HG02938 (cell line): ENCODE data around the gene SLC36A4.
"Not testable (repeated sequence)": the region's sequence is repeated elsewhere in the genome, so short reads cannot be mapped to it uniquely, and the experiment has no call there.

Source experiments
- ATAC-seq: cut with Tn5 transposase; IDR thresholded peaks from one replicate; pipeline ENCODE4 v1.9.1; 2021; ENCODE audit warnings: mild to moderate bottlenecking, moderate library complexity; ENCODE audit not compliant: unreplicated experiment

The SLC36A4 gene

GRCh38 chr11:93123351-93123898 lies 74.4 kb downstream of the SLC36A4 start:
- no peak for ATAC-seq

DNA sequence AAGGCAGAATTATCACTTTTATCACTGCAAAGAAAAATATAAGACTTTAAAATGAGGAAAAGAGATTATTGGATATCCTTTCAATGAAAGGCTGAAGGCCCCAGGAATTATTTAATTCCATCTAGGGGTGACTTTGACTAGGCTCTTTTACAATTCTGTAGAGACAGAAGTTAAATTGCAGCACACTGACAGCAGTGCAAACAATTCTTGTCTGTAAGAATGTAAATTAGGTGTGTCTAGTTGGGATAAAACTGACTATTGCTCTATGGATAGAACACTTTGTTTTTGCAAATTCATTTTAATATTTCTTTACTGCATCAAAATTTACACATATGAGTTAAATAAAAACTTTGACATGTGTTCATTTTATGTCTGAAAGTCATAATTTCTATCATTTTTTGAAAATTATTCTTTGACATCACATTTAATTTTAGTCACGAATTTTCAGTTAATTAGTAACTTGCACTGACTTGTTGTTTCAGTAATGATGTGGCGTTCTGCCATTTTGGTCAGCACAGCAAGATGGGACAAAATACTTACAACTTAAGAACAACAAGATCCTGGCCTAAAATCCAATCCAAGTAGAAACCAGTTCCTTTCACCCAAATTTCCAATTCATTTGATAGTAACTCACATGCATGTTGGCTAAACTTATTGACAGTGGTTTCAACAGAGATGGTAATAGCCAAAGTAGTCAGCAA lies 75.1 kb downstream of the SLC36A4 start:
- no peak for ATAC-seq

- ATAC-seq, result no peak
These were observed 79.5 kb downstream of the SLC36A4 start for GRCh38 chr11:93118276-93118675.

DNA sequence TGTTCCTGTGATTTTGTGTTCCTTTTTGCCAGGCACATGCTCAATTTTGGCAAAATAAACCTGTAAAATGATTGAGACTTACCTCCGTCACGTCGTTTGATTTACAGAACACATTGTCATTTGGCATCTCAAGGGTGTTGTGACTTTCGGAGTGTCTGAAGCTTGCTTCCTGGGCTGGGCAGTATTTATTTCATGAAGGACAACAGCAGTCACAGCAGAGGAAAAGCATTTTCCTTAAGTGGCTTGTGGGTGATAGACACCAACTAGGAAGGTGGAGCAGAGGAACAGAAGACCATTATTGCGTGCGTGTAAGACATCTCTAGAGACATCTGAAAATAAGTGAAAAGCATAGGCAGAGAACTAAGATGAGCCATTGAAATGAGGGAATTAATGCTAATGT lies 80.2 kb downstream of the SLC36A4 start:
- ATAC-seq, result no peak

GRCh38 chr11:93116641-93117441 lies 81.0 kb downstream of the SLC36A4 start:
- no peak for ATAC-seq

- no peak for ATAC-seq
These were observed 83.5 kb downstream of the SLC36A4 start for GRCh38 chr11:93114304-93114703.

GRCh38 chr11:93113824-93114223 lies 84.0 kb downstream of the SLC36A4 start:
- ATAC-seq, result no peak

- not testable (repeated sequence) for ATAC-seq
These were observed 86.6 kb downstream of the SLC36A4 start for GRCh38 chr11:93111147-93111546.

DNA sequence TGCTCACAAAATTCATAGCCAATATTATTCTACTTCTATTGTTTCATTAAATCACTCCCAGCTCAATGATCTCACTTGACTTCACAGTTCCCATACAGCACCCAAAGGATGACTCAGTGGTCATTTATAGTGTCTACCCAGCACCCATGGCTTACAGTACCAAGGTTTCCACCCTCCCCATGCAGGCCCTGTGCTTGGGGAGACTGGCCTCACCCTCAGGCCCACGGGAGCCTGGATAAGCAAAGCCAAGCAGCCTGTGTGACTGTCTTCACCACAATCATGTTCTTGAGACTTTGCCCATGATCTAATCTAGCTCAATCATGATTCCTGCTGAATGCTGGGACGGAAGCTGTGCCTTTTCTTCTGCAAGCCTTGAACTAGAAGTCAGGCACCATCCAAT lies 97.6 kb downstream of the SLC36A4 start:
- no peak for ATAC-seq

GRCh38 chr11:93099806-93100205 lies 98.0 kb downstream of the SLC36A4 start:
- no peak for ATAC-seq
